ENCODE data around the gene GCN1. TPM values are rescaled to one million over a fixed set of nuclear protein-coding genes. Genes with fewer than 3 reads are reported as not detected.

The GCN1 gene
- total and polyA plus RNA-seq, 10 donors = 10.4 to 131 (median 95.5) TPM

DNA sequence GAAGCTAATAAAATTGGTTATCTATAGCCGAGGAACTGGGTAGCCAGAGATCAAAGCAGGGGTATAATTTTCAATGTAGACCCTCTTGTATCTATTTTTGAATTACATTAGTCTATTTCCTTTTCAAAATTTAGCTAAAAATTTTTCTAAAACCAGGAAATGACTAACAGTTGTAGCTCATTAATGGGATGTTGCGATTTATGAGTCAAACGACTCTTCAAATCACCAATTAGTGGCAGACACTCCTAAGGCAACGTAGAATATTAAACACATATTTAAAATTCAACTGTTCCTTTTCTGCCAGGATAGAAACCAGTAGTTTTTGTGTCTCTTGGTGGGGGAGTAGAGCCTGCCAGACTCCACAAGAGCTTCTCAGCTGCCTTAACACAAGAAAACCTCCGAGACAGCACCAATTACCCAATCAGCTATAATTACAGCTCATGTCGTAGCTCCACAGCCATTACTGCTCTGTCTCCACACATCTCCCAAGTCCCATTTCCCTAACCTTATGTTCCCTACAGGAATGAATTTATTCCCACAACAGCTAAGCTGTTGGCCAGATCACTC lies 26.9 kb downstream of the GCN1 start:
- peaks cover 3 to 100% (median 89%) of the 10 kb centered on the region in 6 donors for H3K36me3 ChIP-seq
- intact Hi-C loops (cut with DNase I; ENCODE audit: low total_unique reads) = no loop called here

GRCh38 chr12:120164293-120164692 lies 30.2 kb downstream of the GCN1 start:
- DNase-seq = no peak
- WGBS, 5 donors = 93 to 99% (median 98%) methylated on average over 11 of the region's 11 CpGs

More for the DNA sequence above, 26.9 kb downstream of the GCN1 start:
- Histone ChIP-seq H3K4me3 (no peak overlapping the region), H3K4me1 (no peaks in the 10 kb centered on the region), H3K27me3 (replicated peaks in 1 of 7) (no peaks in the 10 kb centered on the region), H3K9me3 (no peaks in the 10 kb centered on the region), H3K27ac (no peak overlapping the region)
- WGBS, 5 donors = 81 to 88% (median 87%) methylated on average over 6 of the region's 6 CpGs
- DNase-seq = no peak
- TF ChIP-seq POLR2A (IDR thresholded peaks at IDR 0.05) (no peak), POLR2AphosphoS5 (IDR thresholded peaks at IDR 0.05) (no peak), CTCF (IDR thresholded peaks at IDR 0.05 in 8 of 11, conservative IDR thresholded peaks at IDR 0.05 in 3 of 11) (no peak)

GRCh38 chr12:120162763-120163162 lies 31.8 kb downstream of the GCN1 start:
- 90 to 95% (median 93%) methylated on average over 8 of the region's 8 CpGs for WGBS, 5 donors
- TF ChIP-seq POLR2A (IDR thresholded peaks at IDR 0.05) (no peak), POLR2AphosphoS5 (IDR thresholded peaks at IDR 0.05) (peak in 1 of 3 donors; percentile 25)

More at GRCh38 chr12:120164293-120164692, 30.2 kb downstream of the GCN1 start:
- TF ChIP-seq POLR2A (IDR thresholded peaks at IDR 0.05) (no peak), POLR2AphosphoS5 (IDR thresholded peaks at IDR 0.05) (peak in 1 of 3 donors; percentile 25)
- Histone ChIP-seq H3K36me3 (peaks cover 3 to 100% (median 90%) of the 10 kb centered on the region in 6 donors), H3K27me3 (replicated peaks in 1 of 7) (no peaks in the 10 kb centered on the region), H3K4me1 (no peaks in the 10 kb centered on the region), H3K4me3 (no peak overlapping the region), H3K9me3 (no peaks in the 10 kb centered on the region), H3K27ac (no peak overlapping the region)
- intact Hi-C loops (cut with DNase I; ENCODE audit: low total_unique reads) = no loop called here

DNA sequence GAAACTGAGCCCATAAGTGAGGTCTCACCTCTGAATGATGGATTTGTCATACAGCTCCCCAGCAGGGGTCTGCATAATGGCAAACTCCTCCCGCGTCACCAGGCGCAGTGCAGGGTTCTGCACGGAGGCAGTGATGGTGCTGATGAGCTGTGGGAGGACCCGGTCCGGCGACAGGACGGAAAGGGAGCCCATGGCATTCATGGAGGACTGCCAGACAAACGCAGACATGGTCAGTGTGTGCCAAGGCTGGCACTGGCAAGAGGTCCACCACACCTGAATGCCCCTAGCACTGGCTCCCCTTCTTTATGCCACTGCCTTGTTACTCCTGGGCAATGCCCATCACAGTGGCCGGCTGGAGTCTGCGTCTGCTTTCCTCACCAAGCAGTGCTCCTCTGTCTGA lies 32.7 kb downstream of the GCN1 start:
- Histone ChIP-seq H3K27ac (no peak overlapping the region), H3K27me3 (replicated peaks in 1 of 7) (no peaks in the 10 kb centered on the region), H3K4me3 (no peak overlapping the region), H3K4me1 (no peaks in the 10 kb centered on the region), H3K9me3 (no peaks in the 10 kb centered on the region), H3K36me3 (peaks cover 6 to 100% (median 92%) of the 10 kb centered on the region in 6 donors)
- WGBS, 5 donors = 89 to 98% (median 95%) methylated on average over 11 of the region's 11 CpGs
- intact Hi-C loops (cut with DNase I; ENCODE audit: low total_unique reads) = no loop called here
- no peak for DNase-seq
- peak in 2 of 3 donors; percentile 23 to 55 for TF ChIP-seq POLR2AphosphoS5 (IDR thresholded peaks at IDR 0.05)
- no peak for TF ChIP-seq POLR2A (IDR thresholded peaks at IDR 0.05)

More at GRCh38 chr12:120162763-120163162, 31.8 kb downstream of the GCN1 start:
- H3K9me3 ChIP-seq = no peaks in the 10 kb centered on the region
- peaks cover 3 to 100% (median 89%) of the 10 kb centered on the region in 6 donors for H3K36me3 ChIP-seq
- no peak overlapping the region for H3K27ac ChIP-seq
- no peak overlapping the region for H3K4me3 ChIP-seq
- intact Hi-C loops (cut with DNase I; ENCODE audit: low total_unique reads) = no loop called here
- no peak for DNase-seq
- H3K4me1 ChIP-seq = no peaks in the 10 kb centered on the region
- no peaks in the 10 kb centered on the region for H3K27me3 ChIP-seq (replicated peaks in 1 of 7)

DNA sequence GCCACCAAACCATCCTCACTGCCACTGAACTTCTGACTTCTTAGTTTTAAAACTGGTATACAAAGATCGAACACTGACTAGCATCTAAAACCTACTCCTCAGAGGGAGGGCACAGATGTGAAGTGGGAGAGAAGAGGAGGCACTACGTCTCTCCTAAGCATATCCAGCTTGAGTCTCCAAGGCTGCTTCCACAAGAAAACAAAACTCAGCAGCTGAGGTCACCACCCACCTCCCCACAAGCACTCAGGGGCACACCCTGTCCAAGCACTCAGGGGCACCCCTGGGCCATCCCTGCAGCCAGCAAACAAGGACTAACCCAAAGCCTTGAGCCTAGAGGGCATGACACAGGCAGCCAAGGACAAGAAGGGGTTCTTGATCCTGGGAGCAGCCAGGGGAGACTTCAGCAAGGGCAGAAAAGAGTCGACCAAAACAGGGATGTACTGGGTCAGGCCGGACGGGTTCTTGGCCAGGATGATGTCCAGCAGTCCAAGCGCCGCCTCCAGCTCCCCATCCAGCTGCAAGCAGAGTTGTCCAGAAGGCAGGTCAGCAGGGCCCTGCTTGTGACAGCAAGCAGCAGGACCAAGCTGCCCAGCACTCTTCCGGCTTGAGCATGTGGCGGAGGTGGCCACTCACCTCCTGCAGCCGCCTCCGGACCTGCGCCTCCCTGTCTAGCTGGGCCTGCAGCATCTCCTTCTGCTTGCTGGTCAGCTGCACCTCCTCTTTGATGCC lies 34.8 kb downstream of the GCN1 start:
- DNase-seq = no peak

More for the DNA sequence above, 34.8 kb downstream of the GCN1 start:
- H3K4me1 ChIP-seq = no peaks in the 10 kb centered on the region
- H3K9me3 ChIP-seq = no peaks in the 10 kb centered on the region
- TF ChIP-seq POLR2A (IDR thresholded peaks at IDR 0.05) = no peak
- no peak for TF ChIP-seq CTCF (IDR thresholded peaks at IDR 0.05 in 8 of 11, conservative IDR thresholded peaks at IDR 0.05 in 3 of 11)
- no peak for TF ChIP-seq POLR2AphosphoS5 (IDR thresholded peaks at IDR 0.05)
- 91 to 96% (median 95%) methylated on average over 11 to 12 of the region's 12 CpGs for WGBS, 5 donors
- intact Hi-C loops (cut with DNase I; ENCODE audit: low total_unique reads) = no loop called here
- peaks cover 14 to 100% (median 99%) of the 10 kb centered on the region in 6 donors for H3K36me3 ChIP-seq
- no peak overlapping the region for H3K4me3 ChIP-seq
- H3K27ac ChIP-seq = no peak overlapping the region
- H3K27me3 ChIP-seq (replicated peaks in 1 of 7) = no peaks in the 10 kb centered on the region

Data from spleen (tissue), 11 donors.